Measurements from ENCODE around the gene SLC25A21. TPM values are rescaled to one million over a fixed set of nuclear protein-coding genes. Genes with fewer than 3 reads are reported as not detected.

The SLC25A21 gene
- total RNA-seq, 4 donors from 2014 or later = 0.39 to 3.3 (median 1.2) TPM

GRCh38 chr14:36647417-36647823, 525.0 kb downstream of the SLC25A21 start:
- WGBS = 0% methylated on average over 5 of the region's 34 CpGs
- Histone ChIP-seq H3K9me3 (no peaks in the 10 kb centered on the region), H3K27ac (replicated peaks in 1 of 4) (no peak overlapping the region), H3K4me3 (peak overlapping the region; percentile 39 to 57 (median 44)), H3K27me3 (peaks cover 7 to 94% (median 42%) of the 10 kb centered on the region in 4 donors), H3K4me1 (peaks cover 17 to 21% (median 19%) of the 10 kb centered on the region in 4 donors), H3K36me3 (no peaks in the 10 kb centered on the region)
- intact Hi-C loops (cut with DNase I) = loop anchor here (5.0 kb wide), 2 partner anchors 295 to 500 kb away; no protein-coding TSS in a partner anchor
- DNase-seq (ENCODE audit: extremely low spot score) = no peak
- TF ChIP-seq POLR2AphosphoS5 (IDR thresholded peaks at IDR 0.05) (no peak), CTCF (IDR thresholded peaks at IDR 0.05) (no peak), EP300 (IDR thresholded peaks at IDR 0.05) (no peak), POLR2A (IDR thresholded peaks at IDR 0.05; ENCODE audit: low read depth) (no peak)

- H3K27me3 ChIP-seq = peaks cover 7 to 94% (median 43%) of the 10 kb centered on the region in 4 donors
- no peaks in the 10 kb centered on the region for H3K9me3 ChIP-seq
- TF ChIP-seq EP300 (IDR thresholded peaks at IDR 0.05) (no peak), POLR2A (IDR thresholded peaks at IDR 0.05; ENCODE audit: low read depth) (no peak), POLR2AphosphoS5 (IDR thresholded peaks at IDR 0.05) (no peak), CTCF (IDR thresholded peaks at IDR 0.05) (no peak)
- H3K4me1 ChIP-seq = peaks cover 17 to 21% (median 19%) of the 10 kb centered on the region in 4 donors
- intact Hi-C loops (cut with DNase I) = loop anchor here (5.0 kb wide), 2 partner anchors 295 to 500 kb away; no protein-coding TSS in a partner anchor
- H3K27ac ChIP-seq (replicated peaks in 1 of 4) = no peak overlapping the region
- 8% methylated on average over 31 of the region's 55 CpGs for WGBS
- peak; percentile 91 for DNase-seq (ENCODE audit: extremely low spot score)
- peak overlapping the region; percentile 39 to 57 (median 44) for H3K4me3 ChIP-seq
- H3K36me3 ChIP-seq = no peaks in the 10 kb centered on the region
Observed at GRCh38 chr14:36646664-36647416, 525.6 kb downstream of the SLC25A21 start.

GRCh38 chr14:36633580-36633979, 538.8 kb downstream of the SLC25A21 start:
- no peak overlapping the region for H3K27ac ChIP-seq (replicated peaks in 1 of 4)
- no peak for DNase-seq (ENCODE audit: extremely low spot score)
- intact Hi-C loops (cut with DNase I) = no loop called here
- peaks cover 0 to 39% (median 0%) of the 10 kb centered on the region in 4 donors for H3K27me3 ChIP-seq
- H3K4me3 ChIP-seq = no peak overlapping the region
- H3K9me3 ChIP-seq = no peaks in the 10 kb centered on the region
- TF ChIP-seq POLR2A (IDR thresholded peaks at IDR 0.05; ENCODE audit: low read depth) (no peak), CTCF (IDR thresholded peaks at IDR 0.05) (no peak), EP300 (IDR thresholded peaks at IDR 0.05) (no peak), POLR2AphosphoS5 (IDR thresholded peaks at IDR 0.05) (no peak)
- H3K36me3 ChIP-seq = no peaks in the 10 kb centered on the region
- WGBS = 86% methylated on average over 3 of the region's 3 CpGs
- H3K4me1 ChIP-seq = no peaks in the 10 kb centered on the region

Small RNA genes within 50 kb of the gene (small RNA-seq; reads per million reads assigned to genes)
- gene MIR4503 (0 reads per million in 3 donors), gene RNU6-273P (0 reads per million in 3 donors)

Other genes starting within 250 kb of the SLC25A21 start
- gene MIPOL1, start 25.3 kb upstream of the SLC25A21 start, total RNA-seq = 10 to 100 TPM in 2 of 4 donors, 1 to 10 TPM in 2; 6.5 to 21.2 (median 10.4) TPM